Muscle of back (tissue), 11 donors: ENCODE results near the gene PTPRD. TPM values are rescaled to one million over a fixed set of nuclear protein-coding genes. Genes with fewer than 3 reads are reported as not detected.
"Not testable (repeated sequence)": the region's sequence is repeated elsewhere in the genome, so short reads cannot be mapped to it uniquely, and the experiment has no call there.

ENCODE experiments used
- DNase-seq, 3 donors: peaks; one replicate each; pipeline versions ENCODE4 v3.0.0 to v3.0.0-alpha.2; 2013
- polyA plus RNA-seq, 10 donors: library from polyadenylated mRNA; unstranded; fragments of 120-200 nt; gene quantifications; one replicate each; pipeline ENCODE4 v1.2.1, GENCODE V29; 2013; ENCODE audit not compliant: insufficient read length in 10 of 10

The PTPRD gene
- polyA plus RNA-seq, 10 donors: 51.8 to 95.1 (median 75.6) TPM

GRCh38 chr9:9033022-9033421, 1579.8 kb downstream of the PTPRD start:
- DNase-seq: peak in 1 of 3 donors; percentile 15

GRCh38 chr9:9016597-9016996, 1596.2 kb downstream of the PTPRD start:
- DNase-seq: no peak

GRCh38 chr9:9004810-9005209, 1608.0 kb downstream of the PTPRD start:
- peak; percentile 9 to 74 (median 42) for DNase-seq

GRCh38 chr9:9002826-9003583, 1609.8 kb downstream of the PTPRD start:
- DNase-seq: peak in 2 of 3 donors; percentile 17 to 55

GRCh38 chr9:8980496-8981013, 1632.2 kb downstream of the PTPRD start:
- peak in 2 of 3 donors; percentile 36 to 52 for DNase-seq

- no peak for DNase-seq
Observed at GRCh38 chr9:8978334-8978733, 1634.5 kb downstream of the PTPRD start.

GRCh38 chr9:8968350-8968749, 1644.5 kb downstream of the PTPRD start:
- not testable (repeated sequence) for DNase-seq

GRCh38 chr9:8963885-8964284, 1648.9 kb downstream of the PTPRD start:
- DNase-seq: no peak

- DNase-seq: no peak
Observed at GRCh38 chr9:8962084-8962483, 1650.7 kb downstream of the PTPRD start.

- DNase-seq: peak; percentile 36 to 80 (median 60)
Observed at GRCh38 chr9:8961186-8961851, 1651.5 kb downstream of the PTPRD start.

GRCh38 chr9:8960254-8960653, 1652.5 kb downstream of the PTPRD start:
- DNase-seq: no peak

GRCh38 chr9:8958358-8958757, 1654.4 kb downstream of the PTPRD start:
- DNase-seq: no peak

- no peak for DNase-seq
Observed at GRCh38 chr9:8955315-8955714, 1657.5 kb downstream of the PTPRD start.

GRCh38 chr9:8946461-8946860, 1666.3 kb downstream of the PTPRD start:
- no peak for DNase-seq

GRCh38 chr9:8943392-8943791, 1669.4 kb downstream of the PTPRD start:
- DNase-seq: no peak

- no peak for DNase-seq
Observed at GRCh38 chr9:8940650-8941049, 1672.2 kb downstream of the PTPRD start.

- peak; percentile 7 to 61 (median 17) for DNase-seq
Observed at GRCh38 chr9:8926461-8926860, 1686.3 kb downstream of the PTPRD start.

- peak in 1 of 3 donors; percentile 74 for DNase-seq
Observed at GRCh38 chr9:8924562-8924961, 1688.2 kb downstream of the PTPRD start.

GRCh38 chr9:8920478-8921183, 1692.2 kb downstream of the PTPRD start:
- DNase-seq: not testable (repeated sequence)

- DNase-seq: no peak
Observed at GRCh38 chr9:8917956-8918739, 1694.7 kb downstream of the PTPRD start.

GRCh38 chr9:8916771-8917170, 1696.0 kb downstream of the PTPRD start:
- no peak for DNase-seq

GRCh38 chr9:8907868-8908267, 1704.9 kb downstream of the PTPRD start:
- no peak for DNase-seq
